ENCODE measurements around the gene APRT.

Gene APRT

GRCh38 chr16:88769617-88770460, 41.9 kb downstream of the APRT start:
- no peak for TF ChIP-seq CTCF (IDR thresholded peaks at IDR 0.05; ENCODE audit: low read depth, low read length)
- in situ Hi-C loops (cut with HindIII; ENCODE audit: low sequenced_read_pairs): no loop called here
- DNase-seq (ENCODE audit: low read depth, low spot score): peak; percentile 39
- H3K4me3 ChIP-seq (ENCODE audit: low read depth, low read length): no peak overlapping the region

DNA sequence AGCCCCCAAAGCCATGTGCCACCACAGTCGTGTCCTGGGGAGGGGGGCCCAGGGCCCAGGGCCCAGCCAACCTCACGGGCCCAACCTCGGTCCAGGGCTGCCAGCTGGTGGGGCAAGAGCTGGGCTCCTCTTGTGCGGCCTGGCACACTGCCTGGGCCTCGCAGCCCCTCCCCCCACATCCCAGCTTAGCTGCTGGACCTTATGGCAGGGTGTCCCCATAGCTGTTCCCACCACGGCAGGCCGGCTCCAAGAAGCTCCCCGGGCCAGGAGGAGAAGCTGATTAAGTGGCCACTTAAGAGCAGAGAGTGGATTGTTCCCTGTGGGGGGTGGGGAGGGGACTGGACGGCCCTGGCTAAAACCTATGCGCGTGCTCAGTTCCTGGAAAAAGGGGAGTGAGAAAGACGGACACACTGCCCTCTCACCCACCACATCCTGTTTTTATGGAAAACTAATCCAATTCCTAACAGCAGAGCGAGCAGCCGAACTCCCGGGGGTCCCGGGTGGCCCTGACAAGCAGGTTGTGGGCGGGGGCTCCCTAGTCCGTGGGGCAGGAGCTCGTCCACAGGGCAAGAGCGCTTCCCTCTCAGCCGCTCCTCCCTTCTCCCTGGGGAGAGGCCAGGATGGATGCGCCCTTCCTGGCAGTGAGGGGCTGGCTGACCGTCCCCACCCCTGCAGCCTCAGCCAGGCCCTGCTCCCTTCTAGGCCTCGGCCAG, 43.5 kb downstream of the APRT start:
- H3K4me3 ChIP-seq (ENCODE audit: low read depth, low read length): no peak overlapping the region
- peak; percentile 67 for DNase-seq (ENCODE audit: low read depth, low spot score)
- in situ Hi-C loops (cut with HindIII; ENCODE audit: low sequenced_read_pairs): no loop called here
- TF ChIP-seq CTCF (IDR thresholded peaks at IDR 0.05; ENCODE audit: low read depth, low read length): no peak

DNA sequence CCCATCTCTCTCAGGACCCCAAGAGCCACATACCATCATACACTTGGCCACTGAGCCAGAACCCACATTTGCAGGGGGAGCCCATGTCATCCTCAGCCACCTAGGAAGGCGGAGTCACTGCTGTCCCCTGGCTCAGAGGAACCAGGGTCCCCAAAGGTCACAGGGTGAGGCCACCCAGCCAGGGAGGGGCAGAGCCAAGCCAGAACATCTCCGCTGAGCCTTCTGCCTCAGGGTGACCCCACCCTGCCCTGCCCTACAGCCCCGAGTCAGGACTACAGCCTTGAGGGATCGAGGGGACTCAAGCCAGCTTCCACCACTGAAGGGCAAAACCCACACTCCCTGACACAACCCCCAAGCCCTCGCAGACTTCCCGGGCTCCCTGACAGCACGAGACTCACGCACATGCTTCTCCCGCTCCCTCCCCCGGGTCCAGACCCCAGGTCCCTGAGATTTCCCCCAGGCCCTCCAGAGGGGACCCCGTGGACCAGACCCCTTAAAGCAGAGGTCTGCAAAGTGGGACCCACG, 44.1 kb downstream of the APRT start:
- no peak for TF ChIP-seq CTCF (IDR thresholded peaks at IDR 0.05; ENCODE audit: low read depth, low read length)
- no peak for DNase-seq (ENCODE audit: low read depth, low spot score)
- no peak overlapping the region for H3K4me3 ChIP-seq (ENCODE audit: low read depth, low read length)

GRCh38 chr16:88766975-88767374, 44.8 kb downstream of the APRT start:
- H3K4me3 ChIP-seq (ENCODE audit: low read depth, low read length): no peak overlapping the region
- TF ChIP-seq CTCF (IDR thresholded peaks at IDR 0.05; ENCODE audit: low read depth, low read length): no peak
- no peak for DNase-seq (ENCODE audit: low read depth, low spot score)
- in situ Hi-C loops (cut with HindIII; ENCODE audit: low sequenced_read_pairs): no loop called here

More for the DNA sequence above, 44.1 kb downstream of the APRT start:
- in situ Hi-C loops (cut with HindIII; ENCODE audit: low sequenced_read_pairs): no loop called here

DNA sequence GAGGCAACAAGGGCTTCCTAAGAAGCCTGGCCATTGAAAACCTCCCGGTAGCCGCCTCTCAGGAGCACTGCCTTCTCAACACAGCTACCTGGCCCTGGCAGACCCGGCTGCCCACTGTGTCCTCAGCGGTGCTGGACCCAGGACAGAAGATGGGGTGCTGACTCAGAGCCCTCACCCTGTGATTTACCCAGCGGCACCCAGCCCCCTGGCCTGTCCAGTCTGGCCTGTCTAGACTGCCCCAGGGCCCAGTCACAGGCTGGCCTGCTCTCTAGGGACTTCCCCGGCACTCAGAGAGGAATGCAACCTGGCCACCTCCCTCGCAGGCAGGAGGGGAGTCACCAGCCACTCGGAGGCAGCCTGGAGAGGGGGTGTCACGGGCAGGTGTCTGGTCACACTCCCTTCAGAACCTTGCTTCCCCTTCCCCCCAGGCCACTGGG, 46.8 kb downstream of the APRT start:
- in situ Hi-C loops (cut with HindIII; ENCODE audit: low sequenced_read_pairs): no loop called here
- no peak for DNase-seq (ENCODE audit: low read depth, low spot score)

More for the DNA sequence above, 46.8 kb downstream of the APRT start:
- H3K4me3 ChIP-seq (ENCODE audit: low read depth, low read length): no peak overlapping the region
- no peak for TF ChIP-seq CTCF (IDR thresholded peaks at IDR 0.05; ENCODE audit: low read depth, low read length)

All from astrocyte of the spinal cord (primary cell).